ENCODE results near the gene SERPIND1.
"Not testable (repeated sequence)": the region's sequence is repeated elsewhere in the genome, so short reads cannot be mapped to it uniquely, and the experiment has no call there.

SERPIND1 gene

GRCh38 chr22:20747223-20747622 is 26.7 kb upstream of the SERPIND1 start:
- DNase-seq, result no peak

GRCh38 chr22:20748082-20748481 is 25.8 kb upstream of the SERPIND1 start:
- no peak for DNase-seq

GRCh38 chr22:20748731-20749428 is 25.0 kb upstream of the SERPIND1 start:
- no peak for DNase-seq

- DNase-seq, result no peak
These were observed 24.5 kb upstream of the SERPIND1 start for GRCh38 chr22:20749453-20749852.

GRCh38 chr22:20750461-20751184 is 23.3 kb upstream of the SERPIND1 start:
- DNase-seq, result peak; percentile 36

- DNase-seq, result no peak
These were observed 22.6 kb upstream of the SERPIND1 start for GRCh38 chr22:20751185-20751851.

GRCh38 chr22:20752104-20752741 is 21.7 kb upstream of the SERPIND1 start:
- no peak for DNase-seq

- no peak for DNase-seq
These were observed 21.0 kb upstream of the SERPIND1 start for GRCh38 chr22:20752873-20753272.

GRCh38 chr22:20756846-20757245 is 17.1 kb upstream of the SERPIND1 start:
- DNase-seq, result no peak

- no peak for DNase-seq
These were observed 15.2 kb upstream of the SERPIND1 start for GRCh38 chr22:20758688-20759087.

- DNase-seq, result no peak
These were observed 13.8 kb upstream of the SERPIND1 start for GRCh38 chr22:20760084-20760483.

- no peak for DNase-seq
These were observed 12.4 kb upstream of the SERPIND1 start for GRCh38 chr22:20761536-20761935.

- no peak for DNase-seq
These were observed 11.6 kb upstream of the SERPIND1 start for GRCh38 chr22:20762233-20762796.

- DNase-seq, result no peak
These were observed 10.1 kb upstream of the SERPIND1 start for GRCh38 chr22:20763630-20764470.

- no peak for DNase-seq
These were observed 9.5 kb upstream of the SERPIND1 start for GRCh38 chr22:20764471-20764720.

- DNase-seq, result no peak
These were observed 9.2 kb upstream of the SERPIND1 start for GRCh38 chr22:20764729-20765128.

GRCh38 chr22:20765938-20766337 is 8.0 kb upstream of the SERPIND1 start:
- no peak for DNase-seq

GRCh38 chr22:20766530-20766929 is 7.4 kb upstream of the SERPIND1 start:
- no peak for DNase-seq

GRCh38 chr22:20769496-20769826 is 4.5 kb upstream of the SERPIND1 start:
- not testable (repeated sequence) for DNase-seq

- no peak for DNase-seq
These were observed 1.8 kb upstream of the SERPIND1 start for GRCh38 chr22:20771918-20772625.

GRCh38 chr22:20774882-20775281 is 969 bp downstream of the SERPIND1 start:
- DNase-seq, result no peak

- no peak for DNase-seq
These were observed 1.5 kb downstream of the SERPIND1 start for GRCh38 chr22:20775342-20775895.
